Small intestine (tissue), 7 donors: ENCODE results near the gene CTAGE15. TPM values are rescaled to one million over a fixed set of nuclear protein-coding genes. Genes with fewer than 3 reads are reported as not detected.
A peak's percentile ranks its signal among the peaks of the same experiment; 100 is the strongest.
"Not testable (repeated sequence)": the region's sequence is repeated elsewhere in the genome, so short reads cannot be mapped to it uniquely, and the experiment has no call there.

Experiments used
- DNase-seq, 2 donors: peaks; one replicate each; pipeline versions ENCODE4 v3.0.0 to v3.0.0-alpha.2; 2013
- FAIRE-seq: peaks from 2 replicates; lab custom pipeline; 2012; peaks lifted over from hg19 to GRCh38; lab: Jason Lieb, UNC
- H3K27ac ChIP-seq, 3 donors: one replicate each; pipeline ENCODE4 v1.5.1; 2013; ENCODE audit warnings: low read length in 2 of 3, mild to moderate bottlenecking in 2 of 3, control low read depth in 1 of 3, inconsistent platforms in 1 of 3, low read depth in 1 of 3, moderate library complexity in 1 of 3
- H3K27me3 ChIP-seq, 3 donors: one replicate each; pipeline ENCODE4 v1.6.1; 2013; ENCODE audit warnings: low read length in 3 of 3, inconsistent platforms in 1 of 3; ENCODE audit not compliant: control insufficient read depth in 3 of 3, insufficient read depth in 3 of 3
- H3K36me3 ChIP-seq, 3 donors: one replicate each; pipeline ENCODE4 v1.6.1; 2013; ENCODE audit warnings: low read length in 3 of 3, inconsistent platforms in 1 of 3, low read depth in 1 of 3, mild to moderate bottlenecking in 1 of 3, moderate library complexity in 1 of 3; ENCODE audit not compliant: control insufficient read depth in 3 of 3, insufficient read depth in 2 of 3
- H3K4me1 ChIP-seq, 3 donors: one replicate each; pipeline ENCODE4 v1.6.1; 2013; ENCODE audit warnings: low read length in 2 of 3, inconsistent platforms in 1 of 3, low read depth in 1 of 3, mild to moderate bottlenecking in 1 of 3, moderate library complexity in 1 of 3; ENCODE audit not compliant: control insufficient read depth in 3 of 3, insufficient read depth in 2 of 3
- H3K4me3 ChIP-seq, 3 donors: one replicate each; pipeline ENCODE4 v1.5.1; 2013; ENCODE audit warnings: low read length in 3 of 3, control low read depth in 1 of 3, inconsistent platforms in 1 of 3, low read depth in 1 of 3, mild to moderate bottlenecking in 1 of 3, moderate library complexity in 1 of 3
- H3K9me3 ChIP-seq, 2 donors: one replicate each; pipeline ENCODE4 v1.6.1; 2013; ENCODE audit warnings: low read depth in 1 of 2, low read length in 1 of 2; ENCODE audit not compliant: control insufficient read depth in 2 of 2, insufficient read depth in 1 of 2
- WGBS, 3 donors: extraction: QIAGEN DNeasy Blood & Tissue Kit; methylation state at CpG; one replicate each; pipeline ENCODE4 v1.1.7; 2013; 5-methylcytosine and 5-hydroxymethylcytosine counted together
- polyA plus RNA-seq, 4 donors: library from polyadenylated mRNA; stranded (reverse) in 3 of 4; unstranded in 1 of 4; fragments of 200-250 nt in 3 of 4; fragments of 120-200 nt in 1 of 4; gene quantifications; one replicate each; pipeline versions ENCODE4 v1.2.1 to v1.2.3, GENCODE V29; 2013
- donor health status: healthy with polysubstance abuse.
- donor health status: control.
- donor health status: control.
- donor health status: Bipolar disorder and iron deficiency.
- donor health status: healthy.

CTAGE15 gene
- polyA plus RNA-seq, 4 donors = 0.33 to 5.0 (median 0.72) TPM

GRCh38 chr7:143555968-143556367 is 15.6 kb upstream of the CTAGE15 start:
- not testable (repeated sequence) for H3K4me1 ChIP-seq, H3K9me3 ChIP-seq, H3K36me3 ChIP-seq, H3K27ac ChIP-seq, FAIRE-seq, DNase-seq, H3K27me3 ChIP-seq, H3K4me3 ChIP-seq
- no CpG with 5 or more reads among the region's 1 CpG for WGBS, 3 donors

DNA sequence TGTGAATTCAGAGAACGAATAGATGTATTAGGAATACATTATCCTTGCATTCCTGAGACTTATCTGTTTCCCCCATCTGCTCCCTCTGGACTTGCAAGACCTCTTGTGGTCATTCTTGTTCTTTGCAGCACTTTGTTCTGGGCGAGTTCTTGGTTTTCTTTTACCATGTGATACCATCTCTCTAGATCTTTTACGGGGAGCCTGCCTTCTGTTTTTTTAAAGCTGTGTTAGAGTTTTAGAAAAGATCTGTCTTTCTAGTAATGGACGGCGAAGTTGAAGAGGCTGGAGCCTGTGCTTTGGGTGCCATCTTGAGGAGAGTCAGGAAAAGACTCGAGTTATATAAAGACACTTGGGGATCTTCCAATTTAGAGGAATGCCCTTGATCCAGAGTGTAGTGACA is 8.3 kb upstream of the CTAGE15 start:
- not testable (repeated sequence) for H3K4me3 ChIP-seq, H3K36me3 ChIP-seq, H3K27ac ChIP-seq, H3K4me1 ChIP-seq, H3K9me3 ChIP-seq, FAIRE-seq, DNase-seq, H3K27me3 ChIP-seq
- 0 to 8% (median 2%) methylated on average over 1 to 2 of the region's 6 CpGs for WGBS, 3 donors

GRCh38 chr7:143566001-143566400 is 5.6 kb upstream of the CTAGE15 start:
- H3K4me3 ChIP-seq, H3K36me3 ChIP-seq, H3K4me1 ChIP-seq, DNase-seq, H3K9me3 ChIP-seq, H3K27me3 ChIP-seq, H3K27ac ChIP-seq: not testable (repeated sequence)
- FAIRE-seq = peak; percentile 5
- no CpG with 5 or more reads among the region's 1 CpG for WGBS, 3 donors

DNA sequence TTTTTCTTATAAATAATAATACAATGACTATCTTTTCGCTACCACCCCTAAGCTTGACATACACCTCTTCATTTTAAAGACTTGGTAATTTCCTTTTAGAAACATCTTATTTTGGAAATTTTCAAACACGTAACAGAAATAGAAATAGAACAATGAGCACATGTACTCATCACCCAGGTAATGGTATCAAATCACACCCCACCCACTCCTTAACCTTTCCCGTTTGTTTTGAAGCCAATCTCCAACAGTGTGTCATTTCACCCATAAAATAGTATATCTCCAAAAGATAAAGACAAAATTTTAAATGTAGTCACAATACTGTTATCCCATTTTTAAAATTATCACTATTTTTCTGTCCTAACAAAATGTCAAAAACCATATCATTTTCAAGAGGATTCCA is 16.6 kb downstream of the CTAGE15 start:
- not testable (repeated sequence) for H3K36me3 ChIP-seq, H3K27ac ChIP-seq, H3K4me3 ChIP-seq, DNase-seq, FAIRE-seq, H3K4me1 ChIP-seq, H3K27me3 ChIP-seq, H3K9me3 ChIP-seq
- 72 to 88% (median 79%) methylated on average over 2 of the region's 3 CpGs for WGBS, 3 donors

DNA sequence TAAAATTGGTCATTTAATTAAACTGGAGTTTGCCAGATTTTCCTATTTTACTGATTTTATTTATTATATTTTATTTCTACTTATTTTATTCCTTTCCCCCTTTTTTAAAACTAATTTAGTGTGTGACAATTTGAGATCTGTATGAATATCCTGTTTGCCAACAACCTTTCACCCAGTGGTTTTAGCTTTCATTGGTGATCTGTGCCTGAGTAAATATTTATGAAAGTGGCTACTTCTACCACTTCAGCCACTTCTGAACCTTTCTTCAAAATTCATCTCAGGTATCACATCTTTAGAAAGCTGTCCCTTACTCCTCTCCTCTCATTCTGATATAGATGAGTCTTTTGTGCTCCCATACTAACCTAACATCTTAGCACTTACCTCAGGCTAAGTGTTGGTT is 18.3 kb downstream of the CTAGE15 start:
- not testable (repeated sequence) for H3K36me3 ChIP-seq, H3K27ac ChIP-seq, H3K9me3 ChIP-seq, H3K4me1 ChIP-seq, H3K4me3 ChIP-seq, FAIRE-seq, H3K27me3 ChIP-seq, DNase-seq

- not testable (repeated sequence) for H3K4me1 ChIP-seq, H3K27me3 ChIP-seq, DNase-seq, H3K9me3 ChIP-seq, H3K27ac ChIP-seq, H3K36me3 ChIP-seq, H3K4me3 ChIP-seq, FAIRE-seq
- WGBS, 3 donors = 95 to 98% (median 96%) methylated on average over 4 of the region's 11 CpGs
Observed at GRCh38 chr7:143598086-143598485, 26.5 kb downstream of the CTAGE15 start.

DNA sequence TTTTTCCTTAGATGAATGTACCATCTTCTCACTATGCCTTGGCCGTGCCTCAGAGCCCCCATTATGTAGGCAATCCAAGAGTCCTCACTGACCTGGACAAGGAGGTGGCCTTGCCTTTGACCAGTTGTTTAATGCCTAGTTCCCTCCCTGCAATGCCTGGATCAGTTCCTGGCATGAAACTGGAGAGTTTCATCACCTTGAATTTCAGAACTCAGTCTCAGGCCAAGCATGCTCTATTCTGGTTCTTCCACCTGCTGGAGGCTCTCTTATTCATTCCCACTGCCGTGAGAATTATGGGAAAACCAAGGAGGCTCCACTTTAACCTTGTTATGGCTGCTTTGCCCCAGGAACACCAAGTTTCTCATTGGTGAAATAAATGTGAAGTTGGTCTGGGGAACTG is 31.9 kb downstream of the CTAGE15 start:
- not testable (repeated sequence) for H3K9me3 ChIP-seq, H3K4me1 ChIP-seq, H3K4me3 ChIP-seq, DNase-seq, FAIRE-seq, H3K27me3 ChIP-seq, H3K36me3 ChIP-seq, H3K27ac ChIP-seq
- whole genome bisulfite sequencing, 3 donors = no CpG with 5 or more reads among the region's 2 CpGs

DNA sequence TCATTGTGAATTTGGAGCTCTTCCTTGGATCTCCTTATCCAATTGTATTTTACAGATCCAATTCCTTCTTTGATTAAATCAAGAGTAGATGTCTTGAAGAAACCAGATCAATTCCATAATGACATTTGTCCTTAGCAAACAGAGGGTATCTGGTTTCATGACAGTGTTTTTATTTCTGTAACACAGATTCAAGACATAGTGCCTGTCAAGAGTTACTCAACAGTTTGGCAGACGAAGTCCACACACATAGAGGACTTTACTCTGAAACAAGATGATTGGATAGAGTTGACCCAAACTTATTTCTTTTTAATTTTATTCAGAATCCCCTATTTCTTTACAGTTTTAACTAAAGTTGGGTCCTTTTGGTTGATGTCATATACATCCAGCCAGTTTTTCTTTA is 34.5 kb downstream of the CTAGE15 start:
- not testable (repeated sequence) for H3K4me3 ChIP-seq, FAIRE-seq, H3K27ac ChIP-seq, H3K4me1 ChIP-seq, H3K9me3 ChIP-seq, H3K36me3 ChIP-seq, DNase-seq, H3K27me3 ChIP-seq
- no CpG with 5 or more reads among the region's 1 CpG for WGBS, 3 donors

GRCh38 chr7:143615545-143615944 is 43.9 kb downstream of the CTAGE15 start:
- not testable (repeated sequence) for H3K27me3 ChIP-seq, H3K4me1 ChIP-seq, H3K36me3 ChIP-seq, FAIRE-seq, H3K27ac ChIP-seq, H3K4me3 ChIP-seq, H3K9me3 ChIP-seq
- DNase-seq = peak in 1 of 2 donors; percentile 67
- 12 to 54% (median 34%) methylated on average over 2 to 3 of the region's 6 CpGs for WGBS, 3 donors
